RWPE2 (cell line): Measurements from ENCODE around the gene MRPL52.
"Not testable (repeated sequence)": the region's sequence is repeated elsewhere in the genome, so short reads cannot be mapped to it uniquely, and the experiment has no call there.

Source experiments
- ATAC-seq: fragments of 200-7000 bp; cut with Tn5 transposase; 3 replicates; pipeline ENCODE4 v1.9.1; 2021; ENCODE audit warnings: low read depth
- DNase-seq: peaks from one replicate; pipeline ENCODE4 v3.0.0-alpha.2; 2020; ENCODE audit warnings: low spot score
- H3K27ac ChIP-seq: fragments of 450-650 bp; 2 replicates; pipeline ENCODE4 v1.5.1; 2017; ENCODE audit warnings: mild to moderate bottlenecking; ENCODE audit not compliant: poor library complexity, severe bottlenecking
- H3K27me3 ChIP-seq: fragments of 250-450 bp; sonication (Bioruptor Pico); 2 replicates; pipeline ENCODE4 v1.5.1; 2021; ENCODE audit warnings: mild to moderate bottlenecking, moderate library complexity; ENCODE audit not compliant: insufficient read depth, poor library complexity, severe bottlenecking
- H3K36me3 ChIP-seq: fragments of 250-450 bp; sonication (Bioruptor Pico); 2 replicates; pipeline ENCODE4 v1.5.1; 2020; ENCODE audit warnings: low read depth, mild to moderate bottlenecking, moderate library complexity
- H3K4me1 ChIP-seq: fragments of 250-450 bp; sonication (Bioruptor Pico); 2 replicates; pipeline ENCODE4 v1.5.1; 2021; ENCODE audit warnings: mild to moderate bottlenecking, moderate library complexity; ENCODE audit not compliant: insufficient read depth, poor library complexity, severe bottlenecking
- H3K4me3 ChIP-seq: fragments of 250-450 bp; sonication (Bioruptor Pico); 2 replicates; pipeline ENCODE4 v1.5.1; 2021; ENCODE audit warnings: mild to moderate bottlenecking, moderate library complexity; ENCODE audit not compliant: severe bottlenecking
- H3K9me3 ChIP-seq: fragments of 250-450 bp; sonication (Bioruptor Pico); 2 replicates; pipeline ENCODE4 v1.5.1; 2021; ENCODE audit warnings: mild to moderate bottlenecking, moderate library complexity; ENCODE audit not compliant: severe bottlenecking
- CTCF ChIP-seq: fragments of 450-650 bp; IDR thresholded peaks from one replicate; pipeline ENCODE4 v1.5.1; 2017; ENCODE audit warnings: mild to moderate bottlenecking, moderate library complexity; ENCODE audit not compliant: poor library complexity, severe bottlenecking

Gene MRPL52

GRCh38 chr14:22786685-22787084 lies 43.0 kb upstream of the MRPL52 start:
- DNase-seq, result no peak
- H3K9me3 ChIP-seq, result no peaks in the 10 kb centered on the region
- no peak overlapping the region for H3K4me3 ChIP-seq
- H3K27ac ChIP-seq, result no peak overlapping the region
- H3K4me1 ChIP-seq, result peaks cover 18% of the 10 kb centered on the region
- no peaks in the 10 kb centered on the region for H3K27me3 ChIP-seq
- TF ChIP-seq CTCF, result no peak
- H3K36me3 ChIP-seq, result no peaks in the 10 kb centered on the region
- ATAC-seq, result no peak

GRCh38 chr14:22791301-22791700 lies 38.4 kb upstream of the MRPL52 start:
- no peaks in the 10 kb centered on the region for H3K36me3 ChIP-seq
- ATAC-seq (peak; percentile 59), DNase-seq (no peak)
- no peaks in the 10 kb centered on the region for H3K9me3 ChIP-seq
- TF ChIP-seq CTCF, result no peak
- peak overlapping the region; percentile 54 for H3K27ac ChIP-seq
- H3K4me1 ChIP-seq, result peaks cover 18% of the 10 kb centered on the region
- H3K27me3 ChIP-seq, result no peaks in the 10 kb centered on the region
- H3K4me3 ChIP-seq, result no peak overlapping the region

GRCh38 chr14:22792158-22792557 lies 37.5 kb upstream of the MRPL52 start:
- no peak for TF ChIP-seq CTCF
- Histone ChIP-seq H3K27ac (no peak overlapping the region), H3K36me3 (no peaks in the 10 kb centered on the region), H3K4me3 (no peak overlapping the region), H3K27me3 (no peaks in the 10 kb centered on the region), H3K9me3 (no peaks in the 10 kb centered on the region), H3K4me1 (peaks cover 18% of the 10 kb centered on the region)
- no peak for ATAC-seq
- DNase-seq, result no peak

GRCh38 chr14:22793550-22793949 lies 36.1 kb upstream of the MRPL52 start:
- H3K27me3 ChIP-seq, H3K4me3 ChIP-seq, ATAC-seq, H3K27ac ChIP-seq, H3K36me3 ChIP-seq, H3K9me3 ChIP-seq, DNase-seq: not testable (repeated sequence)
- peaks cover 18% of the 10 kb centered on the region for H3K4me1 ChIP-seq

GRCh38 chr14:22793976-22794375 lies 35.7 kb upstream of the MRPL52 start:
- Histone ChIP-seq H3K9me3 (no peaks in the 10 kb centered on the region), H3K36me3 (no peaks in the 10 kb centered on the region), H3K27me3 (no peaks in the 10 kb centered on the region), H3K4me3 (no peak overlapping the region), H3K4me1 (peaks cover 14% of the 10 kb centered on the region), H3K27ac (no peak overlapping the region)
- no peak for DNase-seq
- ATAC-seq, result no peak
- TF ChIP-seq CTCF, result no peak
